ENCODE results near the gene SPEG. TPM values are rescaled to one million over a fixed set of nuclear protein-coding genes. Genes with fewer than 3 reads are reported as not detected.

SPEG gene
- total and polyA plus RNA-seq, 10 donors = 0.74 to 8.2 (median 3.7) TPM

- H3K4me1 ChIP-seq = peaks cover 0 to 17% (median 8%) of the 10 kb centered on the region in 6 donors
- DNase-seq = peak; percentile 79
- H3K9me3 ChIP-seq = no peaks in the 10 kb centered on the region
- 1 to 11% (median 2%) methylated on average over 15 to 78 of the region's 78 CpGs for WGBS, 5 donors
- H3K27ac ChIP-seq = no peak overlapping the region
- no peaks in the 10 kb centered on the region for H3K36me3 ChIP-seq
- no peak for TF ChIP-seq POLR2AphosphoS5 (IDR thresholded peaks at IDR 0.05)
- TF ChIP-seq CTCF (IDR thresholded peaks at IDR 0.05 in 8 of 11, conservative IDR thresholded peaks at IDR 0.05 in 3 of 11) = no peak
- no peak for TF ChIP-seq POLR2A (IDR thresholded peaks at IDR 0.05)
- intact Hi-C loops (cut with DNase I; ENCODE audit: low total_unique reads) = no loop called here
- H3K4me3 ChIP-seq = peak overlapping the region; percentile 17 to 73 (median 42)
- peaks cover 0 to 89% (median 35%) of the 10 kb centered on the region in 7 donors for H3K27me3 ChIP-seq (replicated peaks in 1 of 7)
Observed at GRCh38 chr2:219441451-219442255, 7.0 kb downstream of the SPEG start.

- DNase-seq = no peak
- TF ChIP-seq POLR2A (IDR thresholded peaks at IDR 0.05) (no peak), POLR2AphosphoS5 (IDR thresholded peaks at IDR 0.05) (no peak), CTCF (IDR thresholded peaks at IDR 0.05 in 8 of 11, conservative IDR thresholded peaks at IDR 0.05 in 3 of 11) (no peak)
- WGBS, 5 donors = 8 to 12% (median 9%) methylated on average over 27 to 35 of the region's 35 CpGs
- no peaks in the 10 kb centered on the region for H3K9me3 ChIP-seq
- peak overlapping the region; percentile 17 to 73 (median 42) for H3K4me3 ChIP-seq
- peaks cover 0 to 87% (median 31%) of the 10 kb centered on the region in 7 donors for H3K27me3 ChIP-seq (replicated peaks in 1 of 7)
- peaks cover 0 to 17% (median 8%) of the 10 kb centered on the region in 6 donors for H3K4me1 ChIP-seq
- no peaks in the 10 kb centered on the region for H3K36me3 ChIP-seq
- no peak overlapping the region for H3K27ac ChIP-seq
- intact Hi-C loops (cut with DNase I; ENCODE audit: low total_unique reads) = no loop called here
Observed at GRCh38 chr2:219442256-219443015, 7.8 kb downstream of the SPEG start.

GRCh38 chr2:219443016-219443696, 8.5 kb downstream of the SPEG start:
- Histone ChIP-seq H3K4me1 (peaks cover 0 to 21% (median 10%) of the 10 kb centered on the region in 6 donors), H3K27me3 (replicated peaks in 1 of 7) (peaks cover 0 to 92% (median 38%) of the 10 kb centered on the region in 7 donors), H3K36me3 (no peaks in the 10 kb centered on the region), H3K9me3 (no peaks in the 10 kb centered on the region), H3K27ac (no peak overlapping the region), H3K4me3 (no peak overlapping the region)
- no peak for TF ChIP-seq CTCF (IDR thresholded peaks at IDR 0.05 in 8 of 11, conservative IDR thresholded peaks at IDR 0.05 in 3 of 11)
- DNase-seq = no peak
- WGBS, 5 donors = 83 to 89% (median 86%) methylated on average over 12 of the region's 12 CpGs
- intact Hi-C loops (cut with DNase I; ENCODE audit: low total_unique reads) = no loop called here
